Measurements from ENCODE around the gene NPPA. TPM values are rescaled to one million over a fixed set of nuclear protein-coding genes. Genes with fewer than 3 reads are reported as not detected.

NPPA gene
- total RNA-seq, 6 donors from 2014 or later, result 3.1 TPM; not detected in 5

DNA sequence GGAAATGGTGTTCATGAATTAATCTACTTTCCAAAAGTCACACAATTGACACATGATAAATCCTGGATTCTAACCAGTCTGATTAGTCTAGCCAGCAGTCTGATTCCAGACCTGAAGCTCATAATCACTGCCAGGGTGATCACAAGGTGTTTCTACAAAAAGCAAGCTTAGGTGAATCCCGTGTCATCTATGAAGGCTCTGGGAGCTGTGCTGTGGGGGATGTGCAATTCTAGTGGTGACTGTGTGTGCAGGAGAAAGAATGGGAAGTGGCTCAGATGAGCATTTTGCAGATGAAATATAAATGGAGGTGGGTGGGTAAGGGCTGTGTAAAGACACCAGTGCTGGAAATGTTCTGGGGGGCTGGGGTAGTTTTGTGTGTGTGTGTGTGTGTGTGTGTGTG lies 13.0 kb upstream of the NPPA start:
- Histone ChIP-seq H3K27me3 (peaks cover 0 to 23% (median 7%) of the 10 kb centered on the region in 4 donors), H3K9me3 (no peaks in the 10 kb centered on the region), H3K27ac (no peak overlapping the region), H3K4me3 (no peak overlapping the region), H3K4me1 (peaks cover 0 to 7% (median 2%) of the 10 kb centered on the region in 4 donors), H3K36me3 (no peaks in the 10 kb centered on the region)
- ATAC-seq (ENCODE audit: low FRiP score in 2 of 2) (no peak), DNase-seq (no peak)
- TF ChIP-seq, protein P1, sequence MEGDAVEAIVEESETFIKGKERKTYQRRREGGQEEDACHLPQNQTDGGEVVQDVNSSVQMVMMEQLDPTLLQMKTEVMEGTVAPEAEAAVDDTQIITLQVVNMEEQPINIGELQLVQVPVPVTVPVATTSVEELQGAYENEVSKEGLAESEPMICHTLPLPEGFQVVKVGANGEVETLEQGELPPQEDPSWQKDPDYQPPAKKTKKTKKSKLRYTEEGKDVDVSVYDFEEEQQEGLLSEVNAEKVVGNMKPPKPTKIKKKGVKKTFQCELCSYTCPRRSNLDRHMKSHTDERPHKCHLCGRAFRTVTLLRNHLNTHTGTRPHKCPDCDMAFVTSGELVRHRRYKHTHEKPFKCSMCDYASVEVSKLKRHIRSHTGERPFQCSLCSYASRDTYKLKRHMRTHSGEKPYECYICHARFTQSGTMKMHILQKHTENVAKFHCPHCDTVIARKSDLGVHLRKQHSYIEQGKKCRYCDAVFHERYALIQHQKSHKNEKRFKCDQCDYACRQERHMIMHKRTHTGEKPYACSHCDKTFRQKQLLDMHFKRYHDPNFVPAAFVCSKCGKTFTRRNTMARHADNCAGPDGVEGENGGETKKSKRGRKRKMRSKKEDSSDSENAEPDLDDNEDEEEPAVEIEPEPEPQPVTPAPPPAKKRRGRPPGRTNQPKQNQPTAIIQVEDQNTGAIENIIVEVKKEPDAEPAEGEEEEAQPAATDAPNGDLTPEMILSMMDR (IDR thresholded peaks at IDR 0.05), result no peak
- TF ChIP-seq POLR2AphosphoS5 (IDR thresholded peaks at IDR 0.05) (no peak), EP300 (IDR thresholded peaks at IDR 0.05) (no peak)
- 52 to 60% methylated on average over 1 of the region's 1 CpG for WGBS, 2 donors

DNA sequence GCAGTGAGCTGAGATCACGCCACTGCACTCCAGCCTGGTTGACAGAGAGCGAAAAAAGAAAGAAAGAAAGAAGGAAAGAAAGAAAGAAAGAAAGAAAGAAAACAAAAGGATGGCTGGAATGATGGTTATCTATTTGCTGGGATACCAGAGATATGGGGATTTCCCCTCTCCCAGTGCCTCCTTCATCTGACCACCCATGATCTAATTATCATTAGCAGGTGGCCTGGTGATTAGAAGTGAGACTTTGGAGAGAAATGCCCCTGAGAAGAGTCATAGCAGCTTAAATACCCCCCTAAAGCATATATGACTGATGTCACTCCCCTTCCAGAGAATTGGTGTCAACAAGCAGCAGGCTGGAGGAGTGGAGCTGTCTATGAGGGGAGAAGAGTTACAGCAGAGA lies 12.5 kb upstream of the NPPA start:
- TF ChIP-seq, protein P1 (IDR thresholded peaks at IDR 0.05), result no peak
- TF ChIP-seq POLR2A (IDR thresholded peaks at IDR 0.05) (no peak), POLR2AphosphoS5 (IDR thresholded peaks at IDR 0.05) (no peak), EP300 (IDR thresholded peaks at IDR 0.05) (no peak)
- Histone ChIP-seq H3K36me3 (no peaks in the 10 kb centered on the region), H3K27ac (no peak overlapping the region), H3K4me1 (peaks cover 0 to 7% (median 2%) of the 10 kb centered on the region in 4 donors), H3K4me3 (no peak overlapping the region), H3K9me3 (no peaks in the 10 kb centered on the region), H3K27me3 (peaks cover 0 to 23% (median 7%) of the 10 kb centered on the region in 4 donors)
- ATAC-seq (ENCODE audit: low FRiP score in 2 of 2) (no peak), DNase-seq (no peak)
- 55 to 69% methylated on average over 1 to 2 of the region's 2 CpGs for WGBS, 2 donors

DNA sequence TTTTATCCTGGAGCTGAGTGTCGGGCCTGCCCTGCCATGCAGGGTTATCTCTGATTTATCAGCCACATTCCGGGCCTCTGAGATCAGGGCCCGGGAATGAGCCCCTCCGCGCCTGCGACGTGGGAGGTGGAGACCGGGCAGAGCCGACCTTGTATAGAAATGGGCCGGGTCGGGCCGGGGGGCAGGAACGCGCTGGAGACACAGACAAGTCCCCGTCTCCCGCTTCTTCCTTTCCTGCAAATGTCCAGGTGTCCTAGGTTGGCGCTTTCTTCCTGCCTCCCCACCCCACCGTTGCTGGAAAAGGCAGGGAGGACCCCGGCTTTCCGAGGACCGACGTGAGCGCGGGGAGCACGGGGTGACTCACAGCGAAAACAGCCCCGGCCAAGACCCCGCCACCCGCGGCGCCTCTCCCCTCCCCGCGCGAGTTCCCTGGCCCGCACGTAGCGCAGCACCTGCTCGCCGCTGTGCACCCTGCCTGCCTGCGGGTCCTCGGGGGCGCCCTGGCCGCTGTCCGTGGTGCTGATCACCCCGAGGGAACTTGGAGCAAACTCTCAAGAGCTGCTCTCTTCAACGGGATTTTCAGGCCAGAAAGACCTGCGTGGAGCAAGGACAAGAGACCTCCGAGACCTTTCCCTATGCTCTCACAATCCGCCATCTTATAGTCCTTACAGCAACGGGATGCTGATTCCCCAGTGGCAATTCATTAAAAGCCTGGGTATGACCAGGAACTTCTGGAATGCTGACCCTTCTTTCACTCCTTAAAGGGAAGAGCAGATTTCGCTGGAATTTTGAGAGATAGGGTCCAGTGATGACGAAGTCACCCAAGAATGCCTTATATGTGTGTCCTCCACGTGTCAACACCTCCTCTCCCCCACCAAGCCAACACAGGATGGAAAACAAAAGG lies 11.6 kb upstream of the NPPA start:
- H3K4me3 ChIP-seq, result no peak overlapping the region
- H3K36me3 ChIP-seq, result no peaks in the 10 kb centered on the region
- no peaks in the 10 kb centered on the region for H3K9me3 ChIP-seq
- TF ChIP-seq EP300 (IDR thresholded peaks at IDR 0.05), result no peak
- TF ChIP-seq, protein P1 (IDR thresholded peaks at IDR 0.05), result peak in 3 of 6 experiments; percentile 15 to 55 (median 21)
- DNase-seq (peak; percentile 47 to 94), ATAC-seq (ENCODE audit: low FRiP score in 2 of 2) (peak; percentile 60 to 80)
- peaks cover 0 to 23% (median 7%) of the 10 kb centered on the region in 4 donors for H3K27me3 ChIP-seq
- peaks cover 0 to 7% (median 2%) of the 10 kb centered on the region in 4 donors for H3K4me1 ChIP-seq
- H3K27ac ChIP-seq, result no peak overlapping the region
- 10 to 11% methylated on average over 8 to 50 of the region's 53 CpGs for WGBS, 2 donors

DNA sequence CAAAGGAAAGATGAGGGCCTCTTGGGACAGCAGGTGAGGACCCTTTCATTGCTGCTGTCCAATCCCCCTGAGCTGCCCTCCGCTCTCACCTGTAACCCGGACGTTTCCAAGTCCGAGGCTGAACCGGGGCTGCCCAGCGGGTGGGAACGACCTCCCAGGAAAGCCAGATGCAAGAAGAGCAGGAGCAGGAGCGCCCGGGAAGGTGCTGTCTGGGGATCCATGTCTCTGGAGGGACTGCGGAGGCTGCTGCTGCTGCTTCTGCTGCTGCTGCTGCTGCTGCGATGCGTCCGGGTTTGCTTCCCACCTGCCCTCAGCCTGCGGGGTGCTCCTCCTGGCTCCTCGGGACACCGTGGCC lies 11.0 kb upstream of the NPPA start, which contains the start of gene NPPB:
NPPB (minus strand) TSS at position 333 of the 355 bp plus-strand sequence; CDS start at position 221, 112 bp downstream.
- ATAC-seq (ENCODE audit: low FRiP score in 2 of 2), result no peak
- 25 to 27% methylated on average over 7 to 16 of the region's 16 CpGs for WGBS, 2 donors
- Histone ChIP-seq H3K27me3 (peaks cover 0 to 23% (median 7%) of the 10 kb centered on the region in 4 donors), H3K4me3 (no peak within 1 kb of the TSS), H3K9me3 (no peaks in the 10 kb centered on the region), H3K27ac (no peak within 1 kb of the TSS), H3K36me3 (no peaks in the 10 kb centered on the region), H3K4me1 (peaks cover 0 to 7% (median 2%) of the 10 kb centered on the region in 4 donors)
- DNase-seq, result no peak
- TF ChIP-seq EP300 (IDR thresholded peaks at IDR 0.05) (no peak), POLR2A (IDR thresholded peaks at IDR 0.05) (no peak), POLR2AphosphoS5 (IDR thresholded peaks at IDR 0.05) (no peak)
- TF ChIP-seq, protein P1 (IDR thresholded peaks at IDR 0.05), result no peak
